HEK293 (cell line): Measurements from ENCODE around the gene GALNT13.

Experiments
- CTCF ChIA-PET: fragments of 350-600 bp; formaldehyde crosslinking; extraction: SDS; loops from one replicate; lab custom pipeline; 2021; ENCODE audit warnings: antibody characterized with exemption; lab: Yijun Ruan, JAX
- POLR2A ChIA-PET: fragments of 300-600 bp; formaldehyde crosslinking; extraction: SDS; loops from one replicate; lab custom pipeline; 2020; ENCODE audit warnings: antibody characterized with exemption, inconsistent platforms; lab: Yijun Ruan, JAX
- H3K27ac ChIP-seq: fragments of 200-500 bp; sonication (Bioruptor generic); 2 replicates; pipeline ENCODE4 v1.5.1; 2014; ENCODE audit warnings: low read depth, low read length, control low read depth, inconsistent platforms; ENCODE audit errors: extremely low read depth
- H3K36me3 ChIP-seq, 2 experiments: fragments of 200-500 bp in 1 of 2; sonication (Bioruptor generic) in 1 of 2; 1 replicate in 1 of 2; 2 replicates in 1 of 2; pipeline ENCODE4 v1.5.1; 2014 to 2017; ENCODE audit warnings: inconsistent platforms in 2 of 2, low read length in 2 of 2; ENCODE audit not compliant: control insufficient read depth in 2 of 2, insufficient read depth in 1 of 2
- H3K4me1 ChIP-seq: fragments of 200-500 bp; sonication (Bioruptor generic); 2 replicates; pipeline ENCODE4 v1.5.1; 2014; ENCODE audit warnings: mild to moderate bottlenecking, low read length, inconsistent platforms; ENCODE audit not compliant: control insufficient read depth, insufficient read depth
- H3K4me3 ChIP-seq: 2 replicates; pipeline ENCODE4 v1.5.1; 2011; ENCODE audit warnings: low read depth, mild to moderate bottlenecking, control low read depth, low read length, moderate library complexity
- H3K9me3 ChIP-seq: fragments of 200-500 bp; sonication (Bioruptor generic); 2 replicates; pipeline ENCODE4 v1.5.1; 2014; ENCODE audit warnings: low read depth, low read length, inconsistent platforms; ENCODE audit not compliant: control insufficient read depth, insufficient read depth
- GLI2 ChIP-seq: fragments of 450-650 bp; formaldehyde crosslinking; IDR thresholded peaks from 2 replicates; pipeline ENCODE4; 2017; ENCODE audit warnings: missing biosample characterization, missing genetic modification characterization, low read depth, borderline replicate concordance
- GLI4 ChIP-seq: fragments of 450-650 bp; formaldehyde crosslinking; IDR thresholded peaks from 2 replicates; pipeline ENCODE4 v1.5.1; 2016; ENCODE audit warnings: missing biosample characterization, missing genetic modification characterization
- SALL2 ChIP-seq: fragments of 450-650 bp; formaldehyde crosslinking; IDR thresholded peaks from 2 replicates; pipeline ENCODE4 v1.5.0; 2017; ENCODE audit warnings: missing biosample characterization, mild to moderate bottlenecking, missing genetic modification characterization, borderline replicate concordance
- ZBTB26 ChIP-seq: fragments of 450-650 bp; formaldehyde crosslinking; optimal IDR thresholded peaks from 2 replicates; pipeline ENCODE3; 2016; ENCODE audit warnings: missing biosample characterization, mild to moderate bottlenecking, missing genetic modification characterization
- ZBTB8A ChIP-seq: fragments of 450-650 bp; formaldehyde crosslinking; IDR thresholded peaks from 2 replicates; pipeline ENCODE4 v1.5.1; 2016; ENCODE audit warnings: missing biosample characterization, missing genetic modification characterization
- ZEB2 ChIP-seq: fragments of 450-650 bp; formaldehyde crosslinking; IDR thresholded peaks from 2 replicates; pipeline ENCODE4 v1.5.1; 2016; ENCODE audit warnings: missing biosample characterization, missing genetic modification characterization
- ZNF121 ChIP-seq: fragments of 450-650 bp; formaldehyde crosslinking; IDR thresholded peaks from 2 replicates; pipeline ENCODE4 v1.5.1; 2016; ENCODE audit warnings: missing biosample characterization, missing genetic modification characterization
- ZNF26 ChIP-seq: fragments of 450-650 bp; formaldehyde crosslinking; IDR thresholded peaks from 2 replicates; pipeline ENCODE4 v1.5.1; 2016; ENCODE audit warnings: missing biosample characterization, missing genetic modification characterization
- ZNF292 ChIP-seq: fragments of 450-650 bp; formaldehyde crosslinking; IDR thresholded peaks from 2 replicates; pipeline ENCODE4 v1.5.1; 2016; ENCODE audit warnings: low read depth, missing biosample characterization, missing genetic modification characterization, borderline replicate concordance
- ZNF341 ChIP-seq: fragments of 450-650 bp; formaldehyde crosslinking; IDR thresholded peaks from 2 replicates; pipeline ENCODE4; 2016; ENCODE audit warnings: low read depth, missing biosample characterization, missing genetic modification characterization
- ZNF350 ChIP-seq: fragments of 450-650 bp; formaldehyde crosslinking; IDR thresholded peaks from 2 replicates; pipeline ENCODE4 v1.5.0; 2017; ENCODE audit warnings: missing biosample characterization, mild to moderate bottlenecking, missing genetic modification characterization
- ZNF510 ChIP-seq: fragments of 450-650 bp; formaldehyde crosslinking; IDR thresholded peaks from 2 replicates; pipeline ENCODE4 v1.5.1; 2018; ENCODE audit warnings: mild to moderate bottlenecking, missing genetic modification characterization, missing biosample characterization; ENCODE audit not compliant: insufficient replicate concordance
- ZNF521 ChIP-seq: fragments of 450-650 bp; formaldehyde crosslinking; IDR thresholded peaks from 2 replicates; pipeline ENCODE4 v1.5.1; 2017; ENCODE audit warnings: missing biosample characterization, mild to moderate bottlenecking, missing genetic modification characterization
- ZNF549 ChIP-seq: fragments of 450-650 bp; IDR thresholded peaks from 2 replicates; pipeline ENCODE4 v1.5.1; 2018; ENCODE audit warnings: missing biosample characterization, missing genetic modification characterization, mild to moderate bottlenecking, inconsistent platforms, moderate library complexity
- ZNF571 ChIP-seq: fragments of 450-650 bp; formaldehyde crosslinking; IDR thresholded peaks from 2 replicates; pipeline ENCODE4 v1.5.0; 2017; ENCODE audit warnings: missing biosample characterization, missing genetic modification characterization
- ZNF621 ChIP-seq: fragments of 450-650 bp; formaldehyde crosslinking; IDR thresholded peaks from 2 replicates; pipeline ENCODE4 v1.5.1; 2017; ENCODE audit warnings: missing biosample characterization, missing genetic modification characterization
- ZNF629 ChIP-seq: fragments of 450-650 bp; formaldehyde crosslinking; IDR thresholded peaks from 2 replicates; pipeline ENCODE4 v1.5.1; 2017; ENCODE audit warnings: missing biosample characterization, missing genetic modification characterization
- ZSCAN18 ChIP-seq: fragments of 450-650 bp; formaldehyde crosslinking; IDR thresholded peaks from 2 replicates; pipeline ENCODE4 v1.5.1; 2016; ENCODE audit warnings: missing biosample characterization, missing genetic modification characterization
- TF ChIP-seq, protein P1 (sequence below): fragments of 450-650 bp; formaldehyde crosslinking; conservative IDR thresholded peaks from 2 replicates; pipeline ENCODE4 v1.5.1; 2016; ENCODE audit warnings: low read depth, missing biosample characterization, missing genetic modification characterization
- TF ChIP-seq, protein P2 (sequence below): fragments of 450-650 bp; formaldehyde crosslinking; IDR thresholded peaks from 2 replicates; pipeline ENCODE4 v1.5.1; 2016; ENCODE audit warnings: missing biosample characterization, missing genetic modification characterization, borderline replicate concordance

GALNT13 gene

DNA sequence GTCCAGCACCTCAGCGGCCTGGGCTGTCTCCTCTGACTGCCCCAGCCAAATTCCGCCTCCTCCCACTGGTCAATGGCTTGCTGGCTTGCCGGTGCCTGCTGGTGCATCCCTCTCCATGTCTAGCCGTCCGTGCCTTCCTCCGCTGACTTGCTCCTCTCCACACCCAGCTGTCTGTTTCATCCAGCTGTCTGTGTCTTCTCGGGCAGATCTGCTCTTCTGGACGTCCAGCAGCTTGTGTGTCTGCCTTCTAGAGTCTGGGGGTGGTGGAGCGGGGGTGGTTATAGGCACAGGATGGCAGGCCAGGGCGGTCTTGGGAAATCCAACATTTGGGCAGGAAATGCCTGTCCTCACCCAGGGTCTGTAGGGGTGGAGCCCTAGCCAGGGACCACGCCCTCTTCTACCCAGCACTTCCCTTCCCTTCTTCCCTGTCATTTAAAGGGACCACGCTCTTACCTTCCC, 369.2 kb downstream of the GALNT13 start:
- Histone ChIP-seq H3K4me1 (no peaks in the 10 kb centered on the region), H3K36me3 (no peaks in the 10 kb centered on the region), H3K9me3 (no peaks in the 10 kb centered on the region), H3K4me3 (no peak overlapping the region), H3K27ac (no peak overlapping the region)
- ChIA-PET POLR2A (no interaction called here), CTCF (no interaction called here)
- TF ChIP-seq ZEB2 (tag by site-specific recombination) (no peak), ZNF571 (tag by site-specific recombination) (no peak), SALL2 (tag by site-specific recombination) (no peak), ZNF549 (tag by site-specific recombination) (no peak), ZSCAN18 (tag by site-specific recombination) (no peak), ZNF121 (tag by site-specific recombination) (no peak), ZBTB8A (no peak), ZNF26 (tag by site-specific recombination) (no peak), ZNF341 (tag by site-specific recombination) (no peak), ZNF521 (tag by site-specific recombination) (no peak), ZBTB26 (tag by site-specific recombination) (no peak), ZNF292 (no peak), ZNF510 (tag by site-specific recombination) (no peak), GLI4 (tag by site-specific recombination) (no peak), ZNF621 (tag by site-specific recombination) (no peak), GLI2 (tag by site-specific recombination) (no peak), ZNF629 (tag by site-specific recombination) (no peak), ZNF350 (no peak)
- TF ChIP-seq, protein P1, sequence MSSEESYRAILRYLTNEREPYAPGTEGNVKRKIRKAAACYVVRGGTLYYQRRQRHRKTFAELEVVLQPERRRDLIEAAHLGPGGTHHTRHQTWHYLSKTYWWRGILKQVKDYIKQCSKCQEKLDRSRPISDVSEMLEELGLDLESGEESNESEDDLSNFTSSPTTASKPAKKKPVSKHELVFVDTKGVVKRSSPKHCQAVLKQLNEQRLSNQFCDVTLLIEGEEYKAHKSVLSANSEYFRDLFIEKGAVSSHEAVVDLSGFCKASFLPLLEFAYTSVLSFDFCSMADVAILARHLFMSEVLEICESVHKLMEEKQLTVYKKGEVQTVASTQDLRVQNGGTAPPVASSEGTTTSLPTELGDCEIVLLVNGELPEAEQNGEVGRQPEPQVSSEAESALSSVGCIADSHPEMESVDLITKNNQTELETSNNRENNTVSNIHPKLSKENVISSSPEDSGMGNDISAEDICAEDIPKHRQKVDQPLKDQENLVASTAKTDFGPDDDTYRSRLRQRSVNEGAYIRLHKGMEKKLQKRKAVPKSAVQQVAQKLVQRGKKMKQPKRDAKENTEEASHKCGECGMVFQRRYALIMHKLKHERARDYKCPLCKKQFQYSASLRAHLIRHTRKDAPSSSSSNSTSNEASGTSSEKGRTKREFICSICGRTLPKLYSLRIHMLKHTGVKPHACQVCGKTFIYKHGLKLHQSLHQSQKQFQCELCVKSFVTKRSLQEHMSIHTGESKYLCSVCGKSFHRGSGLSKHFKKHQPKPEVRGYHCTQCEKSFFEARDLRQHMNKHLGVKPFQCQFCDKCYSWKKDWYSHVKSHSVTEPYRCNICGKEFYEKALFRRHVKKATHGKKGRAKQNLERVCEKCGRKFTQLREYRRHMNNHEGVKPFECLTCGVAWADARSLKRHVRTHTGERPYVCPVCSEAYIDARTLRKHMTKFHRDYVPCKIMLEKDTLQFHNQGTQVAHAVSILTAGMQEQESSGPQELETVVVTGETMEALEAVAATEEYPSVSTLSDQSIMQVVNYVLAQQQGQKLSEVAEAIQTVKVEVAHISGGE (tag by site-specific recombination) = no peak
- TF ChIP-seq, protein P2, sequence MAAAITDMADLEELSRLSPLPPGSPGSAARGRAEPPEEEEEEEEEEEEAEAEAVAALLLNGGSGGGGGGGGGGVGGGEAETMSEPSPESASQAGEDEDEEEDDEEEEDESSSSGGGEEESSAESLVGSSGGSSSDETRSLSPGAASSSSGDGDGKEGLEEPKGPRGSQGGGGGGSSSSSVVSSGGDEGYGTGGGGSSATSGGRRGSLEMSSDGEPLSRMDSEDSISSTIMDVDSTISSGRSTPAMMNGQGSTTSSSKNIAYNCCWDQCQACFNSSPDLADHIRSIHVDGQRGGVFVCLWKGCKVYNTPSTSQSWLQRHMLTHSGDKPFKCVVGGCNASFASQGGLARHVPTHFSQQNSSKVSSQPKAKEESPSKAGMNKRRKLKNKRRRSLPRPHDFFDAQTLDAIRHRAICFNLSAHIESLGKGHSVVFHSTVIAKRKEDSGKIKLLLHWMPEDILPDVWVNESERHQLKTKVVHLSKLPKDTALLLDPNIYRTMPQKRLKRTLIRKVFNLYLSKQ (tag by site-specific recombination) = no peak
- TF ChIP-seq, all 188 proteins: peak for 0
